Left lung (tissue), 10 donors: ENCODE data around the gene UBN2. TPM values are rescaled to one million over a fixed set of nuclear protein-coding genes. Genes with fewer than 3 reads are reported as not detected.
"Not testable (repeated sequence)": the region's sequence is repeated elsewhere in the genome, so short reads cannot be mapped to it uniquely, and the experiment has no call there.

Source experiments
- ATAC-seq: fragments of 200-7000 bp; cut with Tn5 transposase; one replicate; pipeline ENCODE4 v1.9.1; 2020; ENCODE audit warnings: moderate library complexity
- DNase-seq, 4 donors: peaks; one replicate each; pipeline ENCODE4 v3.0.0-alpha.2; 2013 to 2020
- H3K27ac ChIP-seq, 2 donors: fragments of 200-600 bp; sonication (generic) in 1 of 2; one replicate each; pipeline versions ENCODE4 v1.5.0 to v1.8.0; 2020 to 2021
- H3K27me3 ChIP-seq, 2 donors: fragments of 200-600 bp; sonication (generic) in 1 of 2; one replicate each; pipeline versions ENCODE4 v1.5.0 to v1.8.0; 2020 to 2021
- H3K36me3 ChIP-seq, 2 donors: fragments of 200-600 bp; sonication (generic) in 1 of 2; one replicate each; pipeline versions ENCODE4 v1.5.0 to v1.8.0; 2020 to 2021
- H3K4me1 ChIP-seq, 2 donors: fragments of 200-600 bp; one replicate each; pipeline ENCODE4 v1.8.0; 2021
- H3K4me3 ChIP-seq, 2 donors: fragments of 200-600 bp; sonication (generic) in 1 of 2; one replicate each; pipeline versions ENCODE4 v1.5.0 to v1.8.0; 2020 to 2021; ENCODE audit warnings: mild to moderate bottlenecking in 1 of 2
- H3K9me3 ChIP-seq, 2 donors: fragments of 200-600 bp; sonication (generic) in 1 of 2; one replicate each; pipeline versions ENCODE4 v1.5.0 to v1.8.0; 2020 to 2021
- CTCF ChIP-seq, 2 donors: fragments of 200-600 bp; sonication (generic) in 1 of 2; IDR thresholded peaks; one replicate each; pipeline versions ENCODE4 v1.5.0 to v1.8.0; 2021; ENCODE audit warnings: antibody characterized with exemption in 2 of 2
- intact Hi-C, 2 donors: fragments of 100-400 bp; cut with DNase I; formaldehyde crosslinking; loops; one replicate each; pipeline versions ENCODE4 v1.11.2 to v1.14.2; 2022
- polyA plus RNA-seq, 6 donors: library from polyadenylated mRNA; unstranded; fragments of 120-200 nt; gene quantifications; one replicate each; pipeline ENCODE4 v1.2.1, GENCODE V29; 2013; ENCODE audit not compliant: insufficient read length in 6 of 6
- total RNA-seq, 2 donors: library from RNA; stranded (reverse); fragmentation: NEBNext Ultra II Directional; extraction: Animal tissue kit (Norgen Biotek cat#: 25700); gene quantifications; one replicate each; pipeline ENCODE4 v1.2.1, GENCODE V29; 2021
- donor health status: DM: no; HTN: yes; CAD: no.
- donor health status: DM: no; HTN: no; CAD: no.

Gene UBN2
- total and polyA plus RNA-seq, 8 donors, result 16.9 to 27.1 (median 23.0) TPM

- ATAC-seq, result no peak
- Histone ChIP-seq H3K27me3 (no peaks in the 10 kb centered on the region), H3K4me1 (no peaks in the 10 kb centered on the region), H3K4me3 (no peak overlapping the region), H3K36me3 (no peaks in the 10 kb centered on the region), H3K27ac (no peak overlapping the region), H3K9me3 (no peaks in the 10 kb centered on the region)
- no peak for TF ChIP-seq CTCF (IDR thresholded peaks at IDR 0.05)
- DNase-seq, result no peak
- intact Hi-C loops, result no loop called here
Observed at GRCh38 chr7:139317939-139318505, 87.0 kb downstream of the UBN2 start.

- ATAC-seq, result no peak
- Histone ChIP-seq H3K9me3 (no peaks in the 10 kb centered on the region), H3K4me3 (no peak overlapping the region), H3K4me1 (no peaks in the 10 kb centered on the region), H3K27ac (no peak overlapping the region), H3K36me3 (no peaks in the 10 kb centered on the region), H3K27me3 (no peaks in the 10 kb centered on the region)
- intact Hi-C loops, result no loop called here
- DNase-seq, result no peak
- no peak for TF ChIP-seq CTCF (IDR thresholded peaks at IDR 0.05)
Observed at GRCh38 chr7:139321071-139321745, 90.2 kb downstream of the UBN2 start.

- intact Hi-C loops, H3K4me3 ChIP-seq, H3K36me3 ChIP-seq, H3K4me1 ChIP-seq, H3K9me3 ChIP-seq, ATAC-seq, H3K27me3 ChIP-seq, H3K27ac ChIP-seq, DNase-seq: not testable (repeated sequence)
Observed at GRCh38 chr7:139324709-139325108, 93.7 kb downstream of the UBN2 start.

- H3K27me3 ChIP-seq, result no peaks in the 10 kb centered on the region
- TF ChIP-seq CTCF (IDR thresholded peaks at IDR 0.05), result no peak
- H3K4me1 ChIP-seq, result no peaks in the 10 kb centered on the region
- H3K9me3 ChIP-seq, result no peaks in the 10 kb centered on the region
- ATAC-seq (peak; percentile 57), DNase-seq (no peak)
- intact Hi-C loops, result no loop called here
- H3K36me3 ChIP-seq, result no peaks in the 10 kb centered on the region
- H3K27ac ChIP-seq, result no peak overlapping the region
- H3K4me3 ChIP-seq, result no peak overlapping the region
Observed at GRCh38 chr7:139328375-139328774, 97.3 kb downstream of the UBN2 start.

GRCh38 chr7:139329119-139329518 lies 98.1 kb downstream of the UBN2 start:
- intact Hi-C loops, result no loop called here
- no peak overlapping the region for H3K27ac ChIP-seq
- no peaks in the 10 kb centered on the region for H3K36me3 ChIP-seq
- DNase-seq (no peak), ATAC-seq (no peak)
- TF ChIP-seq CTCF (IDR thresholded peaks at IDR 0.05), result no peak
- no peaks in the 10 kb centered on the region for H3K4me1 ChIP-seq
- no peak overlapping the region for H3K4me3 ChIP-seq
- H3K9me3 ChIP-seq, result no peaks in the 10 kb centered on the region
- H3K27me3 ChIP-seq, result no peaks in the 10 kb centered on the region
